HK-2 (cell line): ENCODE measurements around the gene VDR.

Source experiments
- DNase-seq: peaks from one replicate; pipeline ENCODE4 v3.0.0-alpha.2; 2018; ENCODE audit not compliant: unreplicated experiment

Gene VDR

GRCh38 chr12:47904713-47905709 is at the start of gene VDR:
Gene VDR, minus strand, starts transcription at chr12:47904994. Its CDS starts 25,881 bp downstream, at chr12:47879113.
- DNase-seq = peak; percentile 93

DNA sequence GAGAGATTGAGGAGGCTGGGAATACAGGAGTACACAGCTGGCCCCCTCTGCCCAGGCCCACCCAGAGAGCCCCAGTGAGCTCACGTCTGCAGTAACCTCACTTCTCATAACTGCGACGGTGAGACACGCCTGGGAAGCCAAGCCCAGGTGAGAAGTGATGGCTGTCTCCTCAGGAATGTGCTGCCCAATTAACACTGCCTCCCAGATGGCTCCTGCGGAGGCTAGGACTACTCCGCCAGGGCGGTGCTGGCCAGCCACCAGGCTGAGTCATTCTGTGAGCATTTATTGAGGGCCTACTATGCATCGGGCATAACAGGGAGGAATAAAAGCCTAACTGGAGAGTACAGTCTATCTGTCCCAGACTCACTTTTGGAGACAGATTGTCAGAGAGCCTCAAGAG is 49.3 kb upstream of the VDR start:
- no peak for DNase-seq

- DNase-seq = no peak
These were observed 46.2 kb upstream of the VDR start for GRCh38 chr12:47950856-47951468.

- DNase-seq = peak; percentile 83
These were observed 44.9 kb upstream of the VDR start for GRCh38 chr12:47949441-47950341.

DNA sequence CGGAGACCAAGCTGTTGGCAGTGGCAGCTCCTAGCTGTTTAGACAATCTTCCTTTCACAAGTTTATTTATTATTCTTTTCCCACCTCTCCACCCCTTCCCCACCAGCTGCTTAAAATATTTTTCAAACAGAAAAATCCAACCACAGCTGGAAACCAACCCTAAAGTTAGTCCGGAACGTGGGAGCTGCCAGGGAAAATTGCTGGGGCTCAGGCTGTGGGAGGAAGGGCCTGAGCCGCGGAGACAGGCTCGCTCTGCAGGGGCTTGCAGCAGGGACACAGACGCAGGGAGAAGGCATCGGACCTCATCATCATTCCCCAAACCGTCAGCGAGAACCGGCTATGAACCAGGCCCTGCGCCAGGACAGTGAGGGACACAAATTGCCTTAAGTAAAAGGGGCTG is 42.5 kb upstream of the VDR start:
- no peak for DNase-seq

GRCh38 chr12:47946413-47947323 is 41.9 kb upstream of the VDR start:
- peak; percentile 31 for DNase-seq

GRCh38 chr12:47945341-47945728 is 40.5 kb upstream of the VDR start:
- DNase-seq = no peak

DNA sequence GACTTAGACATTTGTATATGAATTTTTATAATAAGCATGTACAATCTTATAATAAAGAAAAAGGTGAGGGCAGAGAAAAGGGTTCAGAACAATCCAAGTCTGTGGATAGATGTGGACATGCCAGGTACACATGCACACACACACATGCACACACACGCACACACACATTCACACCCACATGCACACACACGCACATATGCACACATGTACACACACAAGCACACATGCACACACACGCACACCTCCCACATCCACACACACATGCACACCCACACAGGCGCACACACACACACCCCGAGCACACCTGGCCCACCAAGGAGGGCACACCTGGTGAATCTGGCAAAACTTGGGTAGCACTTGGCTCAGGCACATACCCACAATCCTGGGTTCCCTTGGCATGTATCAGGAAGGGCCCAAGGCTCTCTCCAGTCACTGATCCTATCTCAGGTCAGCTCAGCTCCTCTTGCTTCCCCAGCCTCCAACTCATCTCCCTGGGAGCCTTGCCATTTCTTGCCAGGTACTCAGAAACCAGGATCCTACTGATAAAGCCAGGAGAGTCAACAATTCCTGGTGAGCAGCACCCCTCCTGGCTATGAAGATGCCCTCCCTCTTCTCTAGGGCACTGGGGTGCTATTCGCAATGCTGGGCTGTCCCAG is 40.0 kb upstream of the VDR start:
- no peak for DNase-seq

GRCh38 chr12:47943623-47944340 is 39.0 kb upstream of the VDR start:
- no peak for DNase-seq

- no peak for DNase-seq
These were observed 37.9 kb upstream of the VDR start for GRCh38 chr12:47942614-47943225.

DNA sequence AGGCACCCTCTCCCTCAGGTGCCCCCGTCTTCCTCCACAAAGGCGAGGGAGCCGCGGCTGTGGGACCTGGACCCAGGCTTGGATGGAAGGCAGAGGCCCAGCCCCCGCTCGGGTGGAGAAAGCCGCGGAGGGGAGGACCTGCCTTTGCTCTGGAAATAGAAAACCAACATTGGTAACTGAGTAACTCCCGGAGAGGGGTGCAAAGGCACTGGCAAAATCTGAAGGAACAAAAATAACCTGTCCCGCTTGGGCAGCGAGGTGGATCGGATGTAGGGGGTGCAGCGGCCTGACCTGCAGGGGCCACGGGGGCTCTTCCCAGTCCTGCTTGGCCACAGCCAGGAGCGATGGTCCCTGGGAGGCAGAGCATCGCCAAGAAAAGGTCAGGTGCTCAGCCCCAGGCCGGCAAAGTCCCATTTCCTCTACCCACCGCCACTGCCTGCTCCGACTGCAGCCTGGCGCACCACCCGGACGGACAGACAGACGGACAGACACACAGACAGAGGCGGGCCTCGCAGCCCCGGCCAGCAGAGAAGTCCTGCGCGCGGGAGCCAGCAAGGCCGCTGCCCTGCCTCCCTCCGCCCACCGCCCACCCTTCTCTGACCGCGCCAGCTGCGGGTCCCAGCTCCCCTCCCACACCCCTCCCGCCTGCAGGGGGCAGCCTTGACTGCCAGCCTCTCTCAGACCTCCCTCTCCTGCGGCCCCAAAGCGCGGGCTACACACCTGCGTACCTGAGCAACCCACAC is 37.2 kb upstream of the VDR start:
- peak; percentile 31 for DNase-seq

DNA sequence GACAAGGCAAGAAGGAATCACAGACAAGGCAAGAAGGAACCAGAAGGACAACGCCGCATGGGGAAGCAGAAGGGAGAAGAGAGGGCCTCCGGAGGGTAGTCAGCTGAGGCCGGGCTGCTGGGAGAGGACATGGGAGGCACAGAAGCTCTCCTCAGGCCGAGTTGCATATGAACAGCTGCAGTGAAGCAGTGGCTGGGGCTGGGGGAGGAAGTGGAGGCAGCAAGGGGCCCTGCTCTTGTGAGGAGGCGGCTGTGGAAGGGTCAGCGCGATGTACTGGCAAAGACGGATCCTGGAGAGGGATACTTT is 36.6 kb upstream of the VDR start:
- DNase-seq = no peak

- DNase-seq = no peak
These were observed 36.1 kb upstream of the VDR start for GRCh38 chr12:47940773-47941474.

DNA sequence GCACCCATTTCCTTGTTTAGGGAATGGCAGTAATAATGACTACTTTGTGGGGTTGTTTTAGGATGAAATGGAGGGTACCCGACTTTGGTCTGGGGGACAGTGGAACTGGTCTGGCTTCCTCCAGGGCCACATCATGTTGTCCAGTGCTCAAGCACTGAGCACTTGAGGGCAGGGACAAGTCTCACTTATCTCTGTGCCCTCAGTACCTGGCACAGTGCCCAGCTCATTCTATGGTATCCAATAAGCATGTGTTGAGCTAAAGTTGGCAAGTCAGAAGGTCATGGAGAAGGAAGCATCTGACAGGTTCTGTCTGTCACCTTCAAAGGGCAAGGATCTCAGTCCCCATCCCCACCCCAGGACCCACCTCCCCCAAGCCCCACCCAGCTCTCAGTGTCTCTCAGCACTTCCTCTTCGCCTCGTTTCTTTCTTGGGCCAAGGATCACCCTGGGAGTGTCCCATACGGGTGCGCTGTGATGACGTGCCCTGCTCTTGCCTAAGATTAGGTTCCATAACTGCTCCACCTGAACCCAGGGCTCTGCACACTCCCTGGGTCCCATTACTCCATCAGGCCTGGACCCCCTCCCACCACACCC is 34.3 kb upstream of the VDR start:
- DNase-seq = no peak

DNA sequence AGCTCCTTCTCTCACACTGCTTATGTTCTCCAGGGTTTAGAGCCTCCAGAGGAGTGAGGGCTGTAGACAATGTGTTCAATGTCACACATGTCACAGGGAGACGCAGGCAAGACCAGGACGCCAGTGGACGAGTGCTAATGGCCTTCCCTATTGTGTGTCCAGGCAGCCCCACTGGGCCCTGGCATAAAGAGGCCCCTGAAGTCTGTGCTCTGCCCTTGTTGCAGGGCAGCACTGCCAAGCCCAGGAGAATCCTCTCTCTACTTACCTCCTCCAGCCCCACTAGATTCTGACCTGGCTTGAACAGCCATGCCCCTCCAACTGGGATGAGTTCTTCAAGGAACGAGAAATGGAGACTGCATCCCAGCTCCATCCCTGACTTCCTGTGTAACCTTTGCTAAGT is 33.8 kb upstream of the VDR start:
- no peak for DNase-seq

- no peak for DNase-seq
These were observed 33.3 kb upstream of the VDR start for GRCh38 chr12:47938093-47938492.

DNA sequence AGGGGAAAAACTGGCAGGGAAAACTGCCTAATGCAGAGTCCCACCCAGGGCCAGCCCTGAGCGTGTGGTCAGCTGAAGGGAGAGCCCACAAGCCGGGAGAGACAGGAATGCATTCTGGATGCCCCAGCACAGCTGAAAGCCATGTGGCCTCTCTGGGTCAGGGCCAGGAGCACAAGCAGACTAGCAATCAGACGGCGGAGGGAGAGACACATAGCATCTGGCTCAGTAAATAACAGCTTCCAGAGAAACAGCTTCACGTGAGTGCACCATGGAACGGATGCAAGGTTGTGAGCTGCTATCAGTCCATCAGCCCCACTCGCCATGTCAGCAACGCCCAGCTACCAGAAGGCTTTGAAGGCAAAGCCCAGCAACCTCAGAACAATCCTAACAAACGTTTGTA is 30.4 kb upstream of the VDR start:
- no peak for DNase-seq

GRCh38 chr12:47931187-47931586 is 26.4 kb upstream of the VDR start:
- DNase-seq = no peak
